Ammon's horn (tissue), 1 donor: ENCODE data around the gene CCNA1.

Source experiments
- DNase-seq: peaks from one replicate; pipeline ENCODE4 v3.0.0-alpha.2; 2016; ENCODE audit warnings: low spot score

The CCNA1 gene

GRCh38 chr13:36432106-36432544, at the start of gene CCNA1:
Gene CCNA1, plus strand, starts transcription at chr13:36432495. Its CDS starts 562 bp downstream, at chr13:36433057.
- peak; percentile 63 for DNase-seq

GRCh38 chr13:36385489-36385888, 46.8 kb upstream of the CCNA1 start:
- DNase-seq = no peak

- peak; percentile 67 for DNase-seq
Measured at GRCh38 chr13:36395280-36395679, 37.0 kb upstream of the CCNA1 start.

- no peak for DNase-seq
Measured at GRCh38 chr13:36405151-36405550, 27.1 kb upstream of the CCNA1 start.

GRCh38 chr13:36412736-36413135, 19.6 kb upstream of the CCNA1 start:
- DNase-seq = no peak

- no peak for DNase-seq
Measured at GRCh38 chr13:36413161-36413560, 19.1 kb upstream of the CCNA1 start.

GRCh38 chr13:36414461-36414860, 17.8 kb upstream of the CCNA1 start:
- no peak for DNase-seq

GRCh38 chr13:36417331-36417730, 15.0 kb upstream of the CCNA1 start:
- no peak for DNase-seq

- no peak for DNase-seq
Measured at GRCh38 chr13:36418022-36418805, 14.1 kb upstream of the CCNA1 start.

GRCh38 chr13:36420437-36420891, 11.8 kb upstream of the CCNA1 start:
- peak; percentile 85 for DNase-seq

GRCh38 chr13:36421447-36421846, 10.8 kb upstream of the CCNA1 start:
- no peak for DNase-seq

- DNase-seq = no peak
Measured at GRCh38 chr13:36428086-36428485, 4.2 kb upstream of the CCNA1 start.

- DNase-seq = peak; percentile 12
Measured at GRCh38 chr13:36430247-36431203, 1.8 kb upstream of the CCNA1 start.

- no peak for DNase-seq
Measured at GRCh38 chr13:36431204-36432105, 840 bp upstream of the CCNA1 start.

- no peak for DNase-seq
Measured at GRCh38 chr13:36436811-36437210, 4.5 kb downstream of the CCNA1 start.

GRCh38 chr13:36438594-36439483, 6.5 kb downstream of the CCNA1 start:
- DNase-seq = no peak

GRCh38 chr13:36445278-36445677, 13.0 kb downstream of the CCNA1 start:
- DNase-seq = no peak

GRCh38 chr13:36445891-36446351, 13.6 kb downstream of the CCNA1 start:
- DNase-seq = no peak

GRCh38 chr13:36447501-36447900, 15.2 kb downstream of the CCNA1 start:
- peak; percentile 13 for DNase-seq

- no peak for DNase-seq
Measured at GRCh38 chr13:36450534-36450933, 18.2 kb downstream of the CCNA1 start.
